Smooth muscle cell (in vitro differentiated cells): ENCODE results near the gene MICALL2. TPM values are rescaled to one million over a fixed set of nuclear protein-coding genes. Genes with fewer than 3 reads are reported as not detected.

Experiments used
- DNase-seq: peaks from one replicate; lab custom pipeline; 2025; ENCODE audit not compliant: unreplicated experiment; lab: John Stamatoyannopoulos, UW
- H2AFZ ChIP-seq: fragments of 200-600 bp; sonication (generic); 2 replicates; pipeline ENCODE4 v1.6.0; 2016; ENCODE audit warnings: antibody characterized with exemption, low read depth, mild to moderate bottlenecking
- H3F3A ChIP-seq: fragments of 200-600 bp; sonication (generic); 2 replicates; pipeline ENCODE4 v1.6.0; 2017; ENCODE audit warnings: antibody characterized with exemption, low read depth
- H3K27ac ChIP-seq: fragments of 200-600 bp; sonication (generic); 2 replicates; pipeline ENCODE4 v1.5.1; 2016; ENCODE audit warnings: low read depth, mild to moderate bottlenecking
- H3K27me3 ChIP-seq: fragments of 200-600 bp; sonication (generic); 2 replicates; pipeline ENCODE4 v1.6.1; 2016; ENCODE audit warnings: low read depth, mild to moderate bottlenecking
- H3K36me3 ChIP-seq: fragments of 200-600 bp; sonication (generic); 2 replicates; pipeline ENCODE4 v1.5.1; 2016; ENCODE audit warnings: low read depth
- H3K4me1 ChIP-seq: fragments of 200-600 bp; sonication (generic); 2 replicates; pipeline ENCODE4 v1.5.1; 2016; ENCODE audit warnings: low read depth
- H3K4me2 ChIP-seq: fragments of 200-600 bp; sonication (generic); 2 replicates; pipeline ENCODE4 v1.6.0; 2016; ENCODE audit warnings: mild to moderate bottlenecking
- H3K4me3 ChIP-seq: fragments of 200-600 bp; sonication (generic); 2 replicates; pipeline ENCODE4 v1.5.1; 2016; ENCODE audit warnings: mild to moderate bottlenecking
- H3K79me2 ChIP-seq: fragments of 200-600 bp; sonication (generic); 2 replicates; pipeline ENCODE4 v1.6.0; 2016; ENCODE audit warnings: low read depth, mild to moderate bottlenecking
- H3K9ac ChIP-seq: fragments of 200-600 bp; sonication (generic); 2 replicates; pipeline ENCODE4 v1.6.0; 2016; ENCODE audit warnings: low read depth
- H3K9me3 ChIP-seq: fragments of 200-600 bp; sonication (generic); replicated peaks from 2 replicates; pipeline ENCODE4 v1.5.1; 2016; ENCODE audit warnings: low read depth
- H4K20me1 ChIP-seq: fragments of 200-600 bp; sonication (generic); 2 replicates; pipeline ENCODE4 v1.6.0; 2016; ENCODE audit warnings: low read depth
- CTCF ChIP-seq: fragments of 200-600 bp; sonication (generic); IDR thresholded peaks from 2 replicates; pipeline ENCODE4 v1.5.1; 2017; ENCODE audit warnings: borderline replicate concordance, mild to moderate bottlenecking, antibody characterized with exemption; ENCODE audit not compliant: insufficient read depth, poor library complexity, severe bottlenecking
- WGBS: methylation state at CpG from one replicate; pipeline ENCODE4 v1.1.7; 2016; ENCODE audit warnings: low lambda C conversion rate; 5-methylcytosine and 5-hydroxymethylcytosine counted together
- polyA plus RNA-seq: library from polyadenylated mRNA; unstranded; fragments of >200 nt; fragmentation: Nextera tagmentation; extraction: Ambion mirVana; gene quantifications from 2 replicates; pipeline ENCODE4 v1.2.1, GENCODE V29; 2016
- total RNA-seq: library from RNA; depleted of rRNA; stranded (reverse); fragments of >200 nt; gene quantifications from 2 replicates; pipeline ENCODE4 v1.2.3, GENCODE V29; 2014

MICALL2 gene
- total and polyA plus RNA-seq, 2 experiments from 2014 or later, result 4.2 to 18.9 TPM

- WGBS, result 72% methylated on average over 10 of the region's 12 CpGs
- Histone ChIP-seq H3K4me3 (no peak overlapping the region), H3F3A (no peaks in the 10 kb centered on the region), H3K27me3 (peaks cover 4% of the 10 kb centered on the region), H3K36me3 (no peaks in the 10 kb centered on the region), H3K4me2 (no peak overlapping the region), H4K20me1 (no peaks in the 10 kb centered on the region), H3K4me1 (no peaks in the 10 kb centered on the region), H3K79me2 (no peaks in the 10 kb centered on the region), H3K9ac (no peak overlapping the region), H2AFZ (no peak overlapping the region), H3K27ac (no peak overlapping the region), H3K9me3 (no peaks in the 10 kb centered on the region)
- no peak for TF ChIP-seq CTCF
- DNase-seq, result no peak
Measured at GRCh38 chr7:1410992-1411391, 48.3 kb downstream of the MICALL2 start.

- no peak overlapping the region for H3K9ac ChIP-seq
- H3K4me3 ChIP-seq, result no peak overlapping the region
- H3K4me1 ChIP-seq, result no peaks in the 10 kb centered on the region
- no peak for TF ChIP-seq CTCF
- H3K9me3 ChIP-seq, result no peaks in the 10 kb centered on the region
- no peak overlapping the region for H2AFZ ChIP-seq
- H3K27me3 ChIP-seq, result peaks cover 16% of the 10 kb centered on the region
- no peaks in the 10 kb centered on the region for H4K20me1 ChIP-seq
- H3K79me2 ChIP-seq, result no peaks in the 10 kb centered on the region
- H3K36me3 ChIP-seq, result no peaks in the 10 kb centered on the region
- no peak overlapping the region for H3K4me2 ChIP-seq
- H3K27ac ChIP-seq, result no peak overlapping the region
- 74% methylated on average over 7 of the region's 7 CpGs for WGBS
- no peaks in the 10 kb centered on the region for H3F3A ChIP-seq
- DNase-seq, result no peak
Measured at GRCh38 chr7:1409555-1409954, 49.7 kb downstream of the MICALL2 start.

- Histone ChIP-seq H4K20me1 (no peaks in the 10 kb centered on the region), H3K79me2 (no peaks in the 10 kb centered on the region), H2AFZ (no peak overlapping the region), H3K9ac (no peak overlapping the region), H3K27me3 (peaks cover 27% of the 10 kb centered on the region), H3K36me3 (no peaks in the 10 kb centered on the region), H3K4me3 (no peak overlapping the region), H3F3A (no peaks in the 10 kb centered on the region), H3K27ac (no peak overlapping the region), H3K9me3 (no peaks in the 10 kb centered on the region), H3K4me1 (no peaks in the 10 kb centered on the region), H3K4me2 (no peak overlapping the region)
- TF ChIP-seq CTCF, result no peak
- 90% methylated on average over 8 of the region's 8 CpGs for WGBS
- no peak for DNase-seq
Measured at GRCh38 chr7:1408466-1408865, 50.8 kb downstream of the MICALL2 start.

GRCh38 chr7:1407892-1408291 lies 51.4 kb downstream of the MICALL2 start:
- Histone ChIP-seq H3F3A (no peaks in the 10 kb centered on the region), H3K9me3 (no peaks in the 10 kb centered on the region), H3K4me1 (no peaks in the 10 kb centered on the region), H3K36me3 (no peaks in the 10 kb centered on the region), H2AFZ (no peak overlapping the region), H4K20me1 (no peaks in the 10 kb centered on the region), H3K79me2 (no peaks in the 10 kb centered on the region), H3K4me2 (no peak overlapping the region), H3K4me3 (no peak overlapping the region), H3K27me3 (peaks cover 32% of the 10 kb centered on the region), H3K9ac (no peak overlapping the region), H3K27ac (no peak overlapping the region)
- no peak for TF ChIP-seq CTCF
- no peak for DNase-seq
- WGBS, result 87% methylated on average over 23 of the region's 24 CpGs
